ENCODE measurements around the gene EFS.

- TF ChIP-seq POLR2A (IDR thresholded peaks at IDR 0.05) (no peak), CTCF (IDR thresholded peaks at IDR 0.05) (no peak), EP300 (IDR thresholded peaks at IDR 0.05) (no peak)
Observed at GRCh38 chr14:23349156-23349845, 15.7 kb downstream of the EFS start.

All from sigmoid colon (tissue), 4 donors.